Skeletal muscle satellite cell (primary cell): ENCODE data around the gene RPS6KA1.
"Not testable (repeated sequence)": the region's sequence is repeated elsewhere in the genome, so short reads cannot be mapped to it uniquely, and the experiment has no call there.

Source experiments
- H3K27me3 ChIP-seq: 2 replicates; pipeline ENCODE4 v1.7.0; 2013; ENCODE audit warnings: low read length; ENCODE audit not compliant: control insufficient read depth, insufficient read depth
- H3K36me3 ChIP-seq: 2 replicates; pipeline ENCODE4 v1.7.0; 2013; ENCODE audit warnings: mild to moderate bottlenecking, control low read depth, low read length; ENCODE audit not compliant: insufficient read depth
- H3K4me1 ChIP-seq: 2 replicates; pipeline ENCODE4 v1.7.0; 2013; ENCODE audit warnings: low read length; ENCODE audit not compliant: control insufficient read depth, insufficient read depth
- H3K4me2 ChIP-seq: 2 replicates; pipeline ENCODE4 v1.7.0; 2013; ENCODE audit warnings: mild to moderate bottlenecking, low read length
- H3K4me3 ChIP-seq: 2 replicates; pipeline ENCODE4 v1.7.0; 2013; ENCODE audit warnings: low read length
- H3K9ac ChIP-seq: 2 replicates; pipeline ENCODE4 v1.7.0; 2013; ENCODE audit warnings: mild to moderate bottlenecking, low read depth, low read length, moderate library complexity
- H3K9me3 ChIP-seq: replicated peaks from 2 replicates; pipeline ENCODE4 v1.7.0; 2013; ENCODE audit warnings: mild to moderate bottlenecking, control low read depth, low read length

Gene RPS6KA1

GRCh38 chr1:26582053-26582835, 52.7 kb downstream of the RPS6KA1 start:
- H3K36me3 ChIP-seq: no peaks in the 10 kb centered on the region
- no peak overlapping the region for H3K4me2 ChIP-seq
- H3K9me3 ChIP-seq: no peaks in the 10 kb centered on the region
- peaks cover 16% of the 10 kb centered on the region for H3K27me3 ChIP-seq
- no peak overlapping the region for H3K4me3 ChIP-seq
- H3K4me1 ChIP-seq: peaks cover 12% of the 10 kb centered on the region
- no peak overlapping the region for H3K9ac ChIP-seq

DNA sequence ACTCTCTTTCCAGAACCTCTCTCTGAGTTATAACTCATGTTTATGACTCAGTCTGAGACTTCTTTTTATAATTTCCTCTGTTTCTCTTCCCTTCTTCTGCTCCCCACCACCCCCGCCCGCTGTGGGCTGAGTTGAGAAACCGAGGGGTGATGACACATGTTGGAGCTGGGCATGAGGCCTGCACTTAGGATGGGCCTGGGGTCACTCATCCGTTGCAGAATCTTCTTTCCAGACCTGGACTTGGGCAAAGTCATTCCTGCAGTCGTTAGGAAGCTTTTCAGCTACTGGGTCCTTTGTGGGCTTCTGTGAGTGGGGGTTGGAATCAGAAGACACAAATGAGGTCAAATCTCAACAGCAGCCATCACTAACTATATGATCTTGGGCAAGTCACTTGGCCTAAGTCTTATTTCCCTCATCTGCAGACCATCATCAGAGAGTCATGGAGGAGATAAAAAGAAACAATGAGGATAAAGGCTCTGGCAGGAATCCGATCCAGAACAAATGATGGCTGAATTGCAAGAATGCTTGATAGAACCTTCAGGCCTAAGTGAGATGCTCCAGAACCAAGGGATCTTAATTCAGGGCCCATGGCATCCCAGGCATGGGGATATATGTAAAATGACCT, 53.4 kb downstream of the RPS6KA1 start:
- peaks cover 10% of the 10 kb centered on the region for H3K27me3 ChIP-seq
- no peak overlapping the region for H3K4me3 ChIP-seq
- no peaks in the 10 kb centered on the region for H3K36me3 ChIP-seq
- H3K9me3 ChIP-seq: no peaks in the 10 kb centered on the region
- H3K9ac ChIP-seq: no peak overlapping the region
- no peak overlapping the region for H3K4me2 ChIP-seq
- peaks cover 12% of the 10 kb centered on the region for H3K4me1 ChIP-seq

GRCh38 chr1:26583646-26584485, 54.3 kb downstream of the RPS6KA1 start:
- no peak overlapping the region for H3K9ac ChIP-seq
- peaks cover 12% of the 10 kb centered on the region for H3K4me1 ChIP-seq
- H3K4me2 ChIP-seq: no peak overlapping the region
- no peaks in the 10 kb centered on the region for H3K36me3 ChIP-seq
- H3K9me3 ChIP-seq: peaks cover 1% of the 10 kb centered on the region
- peaks cover 7% of the 10 kb centered on the region for H3K27me3 ChIP-seq
- no peak overlapping the region for H3K4me3 ChIP-seq

DNA sequence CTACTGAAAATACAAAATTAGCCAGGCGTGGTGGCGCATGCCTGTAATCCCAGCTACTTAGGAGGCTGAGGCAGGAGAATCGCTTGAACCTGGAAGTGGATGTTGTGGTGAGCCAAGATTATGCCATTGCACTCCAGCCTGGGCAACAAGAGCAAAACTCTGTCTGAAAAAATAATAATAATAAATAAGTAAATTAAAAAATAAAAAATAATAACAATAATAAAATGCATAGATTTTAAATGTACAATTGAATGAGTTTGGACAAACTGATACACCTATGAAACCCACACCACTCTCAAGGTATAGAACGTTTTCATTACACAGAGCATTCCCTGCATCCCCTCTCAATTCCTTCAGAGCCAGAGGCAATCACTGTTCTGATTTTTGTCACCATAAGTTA, 55.0 kb downstream of the RPS6KA1 start:
- H3K27me3 ChIP-seq: not testable (repeated sequence)

GRCh38 chr1:26585471-26585870, 55.9 kb downstream of the RPS6KA1 start:
- H3K4me2 ChIP-seq: no peak overlapping the region
- no peak overlapping the region for H3K4me3 ChIP-seq
- no peak overlapping the region for H3K9ac ChIP-seq
- H3K9me3 ChIP-seq: peaks cover 3% of the 10 kb centered on the region
- no peaks in the 10 kb centered on the region for H3K27me3 ChIP-seq
- no peaks in the 10 kb centered on the region for H3K36me3 ChIP-seq
- peaks cover 12% of the 10 kb centered on the region for H3K4me1 ChIP-seq

More for the DNA sequence above, 55.0 kb downstream of the RPS6KA1 start:
- peaks cover 12% of the 10 kb centered on the region for H3K4me1 ChIP-seq
- not testable (repeated sequence) for H3K9ac ChIP-seq, H3K4me2 ChIP-seq, H3K9me3 ChIP-seq, H3K4me3 ChIP-seq, H3K36me3 ChIP-seq

- Histone ChIP-seq H3K9ac (no peak overlapping the region), H3K4me2 (no peak overlapping the region), H3K4me1 (no peaks in the 10 kb centered on the region), H3K27me3 (peaks cover 14% of the 10 kb centered on the region), H3K36me3 (no peaks in the 10 kb centered on the region), H3K4me3 (no peak overlapping the region), H3K9me3 (peaks cover 3% of the 10 kb centered on the region)
Measured at GRCh38 chr1:26593385-26593784, 63.8 kb downstream of the RPS6KA1 start.

GRCh38 chr1:26594593-26594992, 65.0 kb downstream of the RPS6KA1 start:
- not testable (repeated sequence) for H3K9me3 ChIP-seq, H3K4me2 ChIP-seq, H3K4me1 ChIP-seq, H3K4me3 ChIP-seq, H3K36me3 ChIP-seq, H3K9ac ChIP-seq
- H3K27me3 ChIP-seq: peaks cover 23% of the 10 kb centered on the region

- Histone ChIP-seq H3K27me3 (peaks cover 20% of the 10 kb centered on the region), H3K4me2 (no peak overlapping the region), H3K9ac (no peak overlapping the region), H3K9me3 (no peaks in the 10 kb centered on the region), H3K4me3 (no peak overlapping the region), H3K36me3 (no peaks in the 10 kb centered on the region), H3K4me1 (no peaks in the 10 kb centered on the region)
Measured at GRCh38 chr1:26597629-26598039, 68.1 kb downstream of the RPS6KA1 start.

DNA sequence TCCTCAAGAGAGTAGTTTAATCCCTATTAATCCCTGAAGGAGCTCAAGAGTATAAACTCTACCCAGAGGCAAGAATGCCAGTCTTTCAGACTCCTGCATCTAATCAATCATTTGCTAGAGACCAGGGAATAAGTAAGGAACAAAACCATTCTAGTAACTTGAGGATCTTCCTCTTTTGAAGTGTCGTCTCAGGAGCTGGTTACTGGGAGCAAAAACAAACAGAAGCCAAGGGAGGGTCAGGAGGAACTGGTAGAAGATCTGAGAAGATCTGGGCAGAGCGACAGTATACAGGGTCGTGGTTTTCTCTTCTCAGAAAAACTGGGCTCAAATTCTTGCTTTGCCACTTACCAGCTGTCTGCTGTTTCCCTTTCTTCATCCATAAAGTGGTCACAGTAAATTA, 69.3 kb downstream of the RPS6KA1 start:
- Histone ChIP-seq H3K27me3 (peaks cover 26% of the 10 kb centered on the region), H3K4me3 (no peak overlapping the region), H3K4me2 (no peak overlapping the region), H3K4me1 (no peaks in the 10 kb centered on the region), H3K9ac (no peak overlapping the region), H3K36me3 (no peaks in the 10 kb centered on the region), H3K9me3 (no peaks in the 10 kb centered on the region)

GRCh38 chr1:26602378-26602959, 72.9 kb downstream of the RPS6KA1 start:
- no peak overlapping the region for H3K9ac ChIP-seq
- no peaks in the 10 kb centered on the region for H3K36me3 ChIP-seq
- H3K4me2 ChIP-seq: no peak overlapping the region
- peaks cover 42% of the 10 kb centered on the region for H3K27me3 ChIP-seq
- H3K4me3 ChIP-seq: no peak overlapping the region
- H3K4me1 ChIP-seq: no peaks in the 10 kb centered on the region
- no peaks in the 10 kb centered on the region for H3K9me3 ChIP-seq

DNA sequence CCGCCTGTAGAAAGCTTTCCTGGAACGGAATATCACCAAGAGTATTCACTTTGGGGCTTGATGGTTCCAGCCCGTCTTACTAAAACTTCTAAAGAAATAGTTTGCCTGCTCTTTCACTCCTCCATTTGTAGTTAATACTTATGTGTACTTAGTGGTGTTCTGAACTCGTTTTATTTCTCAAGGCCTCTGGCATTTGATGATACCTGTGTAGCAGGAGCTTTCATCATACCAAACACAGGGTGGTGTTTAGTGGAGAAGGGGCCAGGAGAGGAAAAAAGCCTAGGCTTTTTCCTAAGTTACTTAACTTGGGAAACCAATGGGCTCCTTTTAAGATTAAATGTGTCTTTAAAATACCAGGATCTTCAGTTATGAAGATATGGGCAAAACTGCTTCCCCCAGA, 74.3 kb downstream of the RPS6KA1 start:
- Histone ChIP-seq H3K36me3 (no peaks in the 10 kb centered on the region), H3K9ac (no peak overlapping the region), H3K4me2 (no peak overlapping the region), H3K4me1 (no peaks in the 10 kb centered on the region), H3K9me3 (no peaks in the 10 kb centered on the region), H3K27me3 (peaks cover 35% of the 10 kb centered on the region), H3K4me3 (no peak overlapping the region)
